Karpas-422 (cell line): ENCODE results near the gene LGALS12. TPM values are rescaled to one million over a fixed set of nuclear protein-coding genes. Genes with fewer than 3 reads are reported as not detected.

Source experiments
- DNase-seq: peaks from one replicate; pipeline ENCODE4 v3.0.0-alpha.2; 2015
- H2AFZ ChIP-seq: fragments of 200-600 bp; sonication (generic); 2 replicates; pipeline ENCODE4 v1.6.1; 2014; ENCODE audit warnings: antibody characterized with exemption, low read length, mixed read lengths
- H3K27ac ChIP-seq: fragments of 200-600 bp; sonication (generic); 2 replicates; pipeline ENCODE4 v1.5.1; 2014; ENCODE audit warnings: mild to moderate bottlenecking, low read length, moderate library complexity
- H3K27me3 ChIP-seq: fragments of 200-600 bp; sonication (generic); 2 replicates; pipeline ENCODE4 v1.6.1; 2014; ENCODE audit warnings: low read length, mixed read lengths
- H3K36me3 ChIP-seq: fragments of 200-600 bp; sonication (generic); 2 replicates; pipeline ENCODE4 v1.6.1; 2014; ENCODE audit warnings: low read length, mixed read lengths; ENCODE audit not compliant: insufficient read depth
- H3K4me1 ChIP-seq: fragments of 200-600 bp; sonication (generic); 2 replicates; pipeline ENCODE4 v1.6.1; 2014; ENCODE audit warnings: mild to moderate bottlenecking, low read length, mixed read lengths
- H3K4me2 ChIP-seq: fragments of 200-600 bp; sonication (generic); 2 replicates; pipeline ENCODE4 v1.6.1; 2014; ENCODE audit warnings: low read length, low read depth, mild to moderate bottlenecking; ENCODE audit not compliant: poor library complexity, severe bottlenecking
- H3K4me3 ChIP-seq: fragments of 200-600 bp; sonication (generic); 2 replicates; pipeline ENCODE4 v1.5.1; 2014; ENCODE audit warnings: mild to moderate bottlenecking, antibody characterized with exemption, low read length, mixed read lengths
- H3K79me2 ChIP-seq: fragments of 200-600 bp; sonication (generic); 2 replicates; pipeline ENCODE4 v1.6.1; 2014; ENCODE audit warnings: mild to moderate bottlenecking, low read length, mixed read lengths
- H3K9ac ChIP-seq: fragments of 200-600 bp; sonication (generic); 2 replicates; pipeline ENCODE4 v1.6.0; 2014; ENCODE audit warnings: low read length
- H3K9me2 ChIP-seq: fragments of 200-600 bp; sonication (generic), shearing (Covaris generic); replicated peaks from 2 replicates; pipeline ENCODE4 v1.6.0; 2014; ENCODE audit warnings: mild to moderate bottlenecking, low read length, moderate library complexity; ENCODE audit not compliant: insufficient read depth
- H3K9me3 ChIP-seq: fragments of 300-700, 200-600 bp; sonication (generic); 2 replicates; pipeline ENCODE4 v1.6.1; 2014; ENCODE audit warnings: low read length, mixed read lengths
- H4K20me1 ChIP-seq: fragments of 200-600 bp; sonication (generic); 2 replicates; pipeline ENCODE4 v1.6.1; 2014; ENCODE audit warnings: mild to moderate bottlenecking, antibody characterized with exemption, low read length, low read depth; ENCODE audit not compliant: insufficient read depth
- total RNA-seq: library from RNA; depleted of rRNA; stranded (reverse); fragments of >200 nt; shearing (Covaris generic); gene quantifications from 2 replicates; pipeline ENCODE4 v1.2.3, GENCODE V29; 2014; ENCODE audit warnings: low replicate concordance

Gene LGALS12
- total RNA-seq, 1 experiment from 2014 or later: not detected

DNA sequence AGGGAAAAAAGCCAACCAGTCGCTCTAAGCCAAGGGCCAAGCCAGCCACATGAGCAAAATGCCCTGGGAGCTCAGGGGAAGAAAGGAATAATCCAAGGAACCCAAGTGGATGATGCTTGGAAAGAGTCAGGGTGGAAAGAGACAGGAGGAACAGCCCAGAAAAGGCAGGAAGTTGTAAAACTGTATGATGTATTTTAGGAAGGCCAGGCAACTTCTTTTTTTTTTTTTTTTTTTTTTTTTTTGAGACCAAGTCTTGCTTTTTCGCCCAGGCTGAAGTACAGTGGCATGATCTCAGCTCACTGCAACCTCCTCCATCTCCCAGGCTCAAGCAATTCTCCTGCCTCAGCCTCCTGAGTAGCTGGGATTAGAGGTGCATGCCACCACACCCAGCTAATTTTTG, 1.6 kb downstream of the LGALS12 start:
- Histone ChIP-seq H3K9me2 (no peaks in the 10 kb centered on the region), H2AFZ (no peak overlapping the region), H3K4me1 (no peaks in the 10 kb centered on the region), H3K9me3 (no peaks in the 10 kb centered on the region), H3K36me3 (no peaks in the 10 kb centered on the region), H3K79me2 (no peaks in the 10 kb centered on the region), H4K20me1 (no peaks in the 10 kb centered on the region), H3K4me2 (no peak overlapping the region), H3K27ac (no peak overlapping the region), H3K4me3 (no peak overlapping the region), H3K27me3 (no peaks in the 10 kb centered on the region), H3K9ac (no peak overlapping the region)
- DNase-seq: no peak

GRCh38 chr11:63508009-63508408, 2.1 kb downstream of the LGALS12 start:
- Histone ChIP-seq H2AFZ (no peak overlapping the region), H3K27ac (no peak overlapping the region), H3K4me2 (no peak overlapping the region), H3K9me2 (no peaks in the 10 kb centered on the region), H3K9me3 (no peaks in the 10 kb centered on the region), H3K4me1 (no peaks in the 10 kb centered on the region), H3K79me2 (no peaks in the 10 kb centered on the region), H3K4me3 (no peak overlapping the region), H3K9ac (no peak overlapping the region), H4K20me1 (no peaks in the 10 kb centered on the region), H3K36me3 (no peaks in the 10 kb centered on the region), H3K27me3 (no peaks in the 10 kb centered on the region)
- peak; percentile 71 for DNase-seq

DNA sequence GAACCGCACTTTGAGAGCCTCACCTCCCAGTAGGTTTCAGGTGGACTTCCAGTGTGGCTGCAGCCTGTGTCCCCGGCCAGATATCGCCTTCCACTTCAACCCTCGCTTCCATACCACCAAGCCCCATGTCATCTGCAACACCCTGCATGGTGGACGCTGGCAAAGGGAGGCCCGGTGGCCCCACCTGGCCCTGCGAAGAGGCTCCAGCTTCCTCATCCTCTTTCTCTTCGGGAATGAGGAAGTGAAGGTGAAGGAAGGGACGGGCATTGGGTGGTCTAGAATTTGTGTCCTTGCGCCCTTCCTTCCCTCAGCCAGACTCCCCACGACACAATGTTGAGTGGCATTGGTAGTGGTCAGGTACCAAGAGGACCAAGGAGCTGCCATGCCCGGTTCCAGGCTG, 2.9 kb downstream of the LGALS12 start:
- no peaks in the 10 kb centered on the region for H4K20me1 ChIP-seq
- no peaks in the 10 kb centered on the region for H3K36me3 ChIP-seq
- H3K4me2 ChIP-seq: no peak overlapping the region
- no peak overlapping the region for H2AFZ ChIP-seq
- no peaks in the 10 kb centered on the region for H3K9me2 ChIP-seq
- no peak overlapping the region for H3K27ac ChIP-seq
- H3K9ac ChIP-seq: no peak overlapping the region
- H3K79me2 ChIP-seq: no peaks in the 10 kb centered on the region
- no peaks in the 10 kb centered on the region for H3K27me3 ChIP-seq
- no peaks in the 10 kb centered on the region for H3K9me3 ChIP-seq
- no peak for DNase-seq
- no peaks in the 10 kb centered on the region for H3K4me1 ChIP-seq
- H3K4me3 ChIP-seq: no peak overlapping the region

DNA sequence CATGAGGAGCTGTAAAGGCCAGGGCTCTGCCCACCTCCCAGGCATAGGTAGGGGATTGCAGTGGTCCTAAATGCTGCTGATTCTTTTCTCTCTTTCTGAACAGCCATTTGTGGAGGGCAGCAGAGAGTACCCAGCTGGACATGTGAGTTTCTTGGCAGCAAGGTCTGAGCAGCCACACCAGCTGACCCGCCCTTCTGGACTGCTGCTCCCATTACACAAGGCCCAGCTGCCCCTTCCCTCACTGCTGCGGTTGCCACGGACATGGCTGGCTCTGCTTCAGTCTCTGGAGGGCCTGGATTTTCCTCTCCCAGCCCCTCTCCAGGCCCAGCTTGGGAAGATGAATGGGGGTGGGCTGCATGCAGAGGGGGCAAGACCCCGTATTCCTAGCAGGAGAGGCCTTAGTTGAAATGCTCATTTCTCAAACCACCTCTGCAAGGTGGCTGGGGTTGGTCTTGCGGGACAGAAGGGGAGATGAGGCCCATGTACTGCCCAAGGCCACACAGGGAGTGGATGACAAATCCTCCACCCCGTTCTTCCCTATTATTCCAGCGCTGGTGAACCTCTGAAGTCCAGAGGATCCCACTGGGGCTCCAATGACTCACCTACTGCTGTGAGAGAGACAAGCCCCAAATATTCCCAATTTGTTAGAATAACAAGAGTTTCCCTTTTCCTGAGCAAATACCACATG, 4.6 kb downstream of the LGALS12 start:
- H3K9me3 ChIP-seq: no peaks in the 10 kb centered on the region
- no peaks in the 10 kb centered on the region for H3K9me2 ChIP-seq
- no peak overlapping the region for H3K4me2 ChIP-seq
- DNase-seq: no peak
- no peak overlapping the region for H3K9ac ChIP-seq
- no peaks in the 10 kb centered on the region for H3K27me3 ChIP-seq
- H3K36me3 ChIP-seq: no peaks in the 10 kb centered on the region
- H4K20me1 ChIP-seq: no peaks in the 10 kb centered on the region
- H3K79me2 ChIP-seq: no peaks in the 10 kb centered on the region
- H2AFZ ChIP-seq: no peak overlapping the region
- no peak overlapping the region for H3K27ac ChIP-seq
- no peak overlapping the region for H3K4me3 ChIP-seq
- no peaks in the 10 kb centered on the region for H3K4me1 ChIP-seq

DNA sequence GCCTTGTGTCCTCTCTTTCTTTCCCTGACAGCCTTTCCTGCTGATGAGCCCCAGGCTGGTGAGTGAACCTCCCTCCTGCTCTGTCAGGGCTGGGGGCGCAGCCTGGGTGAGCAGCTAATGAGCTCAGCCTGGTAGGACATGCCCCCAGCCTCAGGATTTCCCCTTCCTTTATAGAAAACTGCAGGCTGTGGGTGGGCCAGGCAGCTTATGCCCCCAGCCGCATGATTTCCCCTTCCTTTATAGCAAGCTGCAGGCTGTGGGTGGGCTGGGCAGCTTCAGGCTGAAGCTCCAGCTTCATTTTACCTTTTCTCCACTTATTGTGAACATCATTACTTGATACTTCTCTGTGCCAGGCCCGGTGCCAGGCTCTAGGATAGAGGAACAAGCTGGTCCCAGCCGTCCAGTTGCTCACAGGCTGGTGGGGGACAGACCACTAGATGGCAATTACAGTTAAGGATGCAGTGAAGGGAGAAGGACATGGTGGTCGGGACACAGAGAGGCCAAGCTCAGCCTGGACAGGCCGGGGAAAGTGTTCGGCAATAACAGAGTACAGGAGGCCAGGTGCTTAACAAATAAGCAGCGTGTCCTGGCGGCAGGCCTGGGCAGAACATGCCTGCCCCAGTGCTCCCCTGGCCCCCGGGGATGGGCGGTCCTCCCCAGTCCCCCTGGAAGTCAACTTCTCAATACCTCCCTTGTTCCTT, 5.3 kb downstream of the LGALS12 start:
- no peak overlapping the region for H3K9ac ChIP-seq
- H3K79me2 ChIP-seq: no peaks in the 10 kb centered on the region
- no peaks in the 10 kb centered on the region for H3K9me2 ChIP-seq
- H2AFZ ChIP-seq: no peak overlapping the region
- DNase-seq: no peak
- H3K27me3 ChIP-seq: no peaks in the 10 kb centered on the region
- no peaks in the 10 kb centered on the region for H3K4me1 ChIP-seq
- no peak overlapping the region for H3K27ac ChIP-seq
- H3K9me3 ChIP-seq: no peaks in the 10 kb centered on the region
- no peaks in the 10 kb centered on the region for H4K20me1 ChIP-seq
- no peaks in the 10 kb centered on the region for H3K36me3 ChIP-seq
- H3K4me3 ChIP-seq: no peak overlapping the region
- H3K4me2 ChIP-seq: no peak overlapping the region

GRCh38 chr11:63512816-63513215, 6.9 kb downstream of the LGALS12 start:
- Histone ChIP-seq H3K9ac (no peak overlapping the region), H3K36me3 (no peaks in the 10 kb centered on the region), H3K79me2 (no peaks in the 10 kb centered on the region), H3K4me3 (no peak overlapping the region), H3K27me3 (no peaks in the 10 kb centered on the region), H3K4me2 (no peak overlapping the region), H2AFZ (no peak overlapping the region), H3K9me3 (no peaks in the 10 kb centered on the region), H4K20me1 (no peaks in the 10 kb centered on the region), H3K9me2 (no peaks in the 10 kb centered on the region), H3K27ac (no peak overlapping the region), H3K4me1 (no peaks in the 10 kb centered on the region)
- no peak for DNase-seq

GRCh38 chr11:63516109-63516508, 10.2 kb downstream of the LGALS12 start:
- no peak overlapping the region for H2AFZ ChIP-seq
- H3K9ac ChIP-seq: no peak overlapping the region

DNA sequence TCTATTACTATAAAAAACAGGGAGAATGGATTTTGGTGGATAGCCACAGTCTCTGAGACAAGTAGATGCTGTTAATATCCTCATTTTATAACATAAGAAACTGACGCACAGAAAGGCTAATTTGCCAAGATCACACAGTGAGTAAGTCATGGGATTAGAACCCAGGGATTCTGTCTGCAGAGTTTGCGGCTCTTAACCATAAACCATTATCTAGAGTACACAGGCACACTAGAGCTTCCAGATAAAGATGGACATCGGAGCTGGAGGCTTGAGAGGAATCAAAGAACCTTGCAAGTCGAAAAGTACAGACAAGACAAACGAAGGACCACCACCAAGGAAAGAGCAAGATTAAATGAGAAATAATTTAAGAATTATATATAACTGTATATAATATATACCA, 11.3 kb downstream of the LGALS12 start:
- no peak overlapping the region for H3K27ac ChIP-seq
- H3K4me3 ChIP-seq: no peak overlapping the region
- no peaks in the 10 kb centered on the region for H3K79me2 ChIP-seq
- H3K4me2 ChIP-seq: no peak overlapping the region
- no peaks in the 10 kb centered on the region for H3K36me3 ChIP-seq
- no peaks in the 10 kb centered on the region for H3K4me1 ChIP-seq
- H2AFZ ChIP-seq: no peak overlapping the region
- no peaks in the 10 kb centered on the region for H3K9me3 ChIP-seq
- H3K9me2 ChIP-seq: no peaks in the 10 kb centered on the region
- H4K20me1 ChIP-seq: no peaks in the 10 kb centered on the region
- DNase-seq: no peak
- no peak overlapping the region for H3K9ac ChIP-seq
- no peaks in the 10 kb centered on the region for H3K27me3 ChIP-seq

More at GRCh38 chr11:63516109-63516508, 10.2 kb downstream of the LGALS12 start:
- no peaks in the 10 kb centered on the region for H4K20me1 ChIP-seq
- no peaks in the 10 kb centered on the region for H3K27me3 ChIP-seq
- no peak overlapping the region for H3K4me3 ChIP-seq
- H3K9me2 ChIP-seq: no peaks in the 10 kb centered on the region
- H3K9me3 ChIP-seq: no peaks in the 10 kb centered on the region
- no peaks in the 10 kb centered on the region for H3K79me2 ChIP-seq
- no peak overlapping the region for H3K4me2 ChIP-seq
- H3K4me1 ChIP-seq: no peaks in the 10 kb centered on the region
- no peak overlapping the region for H3K27ac ChIP-seq
- no peak for DNase-seq
- H3K36me3 ChIP-seq: no peaks in the 10 kb centered on the region
